Fibroblast of the conjunctiva (primary cell): ENCODE results near the gene ISG20.
"Not testable (repeated sequence)": the region's sequence is repeated elsewhere in the genome, so short reads cannot be mapped to it uniquely, and the experiment has no call there.

Experiments used
- DNase-seq: peaks from one replicate; pipeline ENCODE4 v3.0.0-alpha.2; 2010; ENCODE audit warnings: low read depth

The ISG20 gene

GRCh38 chr15:88636654-88637053 lies 2.2 kb upstream of the ISG20 start:
- DNase-seq = no peak

- DNase-seq = no peak
Measured at GRCh38 chr15:88637436-88637835, 1.4 kb upstream of the ISG20 start.

- no peak for DNase-seq
Measured at GRCh38 chr15:88637841-88638625, 783 bp upstream of the ISG20 start.

GRCh38 chr15:88641959-88642452 lies 3.2 kb downstream of the ISG20 start:
- DNase-seq = no peak

- not testable (repeated sequence) for DNase-seq
Measured at GRCh38 chr15:88642514-88642913, 3.7 kb downstream of the ISG20 start.

GRCh38 chr15:88644741-88645140 lies 5.9 kb downstream of the ISG20 start:
- DNase-seq = no peak

- no peak for DNase-seq
Measured at GRCh38 chr15:88645171-88646087, 6.6 kb downstream of the ISG20 start.

GRCh38 chr15:88646088-88646405 lies 7.2 kb downstream of the ISG20 start:
- DNase-seq = no peak

- no peak for DNase-seq
Measured at GRCh38 chr15:88646951-88647350, 8.1 kb downstream of the ISG20 start.

GRCh38 chr15:88647351-88648105 lies 8.7 kb downstream of the ISG20 start:
- no peak for DNase-seq

GRCh38 chr15:88648357-88649214 lies 9.8 kb downstream of the ISG20 start:
- DNase-seq = no peak

- no peak for DNase-seq
Measured at GRCh38 chr15:88649286-88649733, 10.5 kb downstream of the ISG20 start.

- DNase-seq = no peak
Measured at GRCh38 chr15:88649753-88650551, 11.1 kb downstream of the ISG20 start.

GRCh38 chr15:88650556-88650955 lies 11.7 kb downstream of the ISG20 start:
- DNase-seq = no peak

- DNase-seq = no peak
Measured at GRCh38 chr15:88651136-88651732, 12.4 kb downstream of the ISG20 start.

- no peak for DNase-seq
Measured at GRCh38 chr15:88651971-88652370, 13.2 kb downstream of the ISG20 start.

- no peak for DNase-seq
Measured at GRCh38 chr15:88652456-88653199, 13.8 kb downstream of the ISG20 start.

GRCh38 chr15:88653200-88654064 lies 14.6 kb downstream of the ISG20 start:
- DNase-seq = no peak
